Keratinocyte (primary cell): Measurements from ENCODE around the gene ATPAF2. TPM values are rescaled to one million over a fixed set of nuclear protein-coding genes. Genes with fewer than 3 reads are reported as not detected.

Source experiments
- DNase-seq: peaks from one replicate; pipeline ENCODE4 v3.0.0-alpha.2; 2011; ENCODE audit warnings: low read depth, missing footprints, low spot score
- FAIRE-seq: peaks from 2 replicates; lab custom pipeline; 2011; peaks lifted over from hg19 to GRCh38; lab: Jason Lieb, UNC
- H2AFZ ChIP-seq: 2 replicates; pipeline ENCODE4 v1.6.0; 2012; ENCODE audit warnings: low read length, control low read depth, inconsistent platforms; ENCODE audit not compliant: control insufficient read depth
- H3K27ac ChIP-seq: 2 replicates; pipeline ENCODE4 v1.5.1; 2011; ENCODE audit warnings: low read length; ENCODE audit not compliant: control insufficient read depth, insufficient read depth
- H3K27me3 ChIP-seq: 3 replicates; pipeline ENCODE4 v1.6.0; 2011; ENCODE audit warnings: low read length; ENCODE audit not compliant: control insufficient read depth, insufficient read depth; ENCODE audit errors: extremely low read depth
- H3K36me3 ChIP-seq, 2 experiments: 2 replicates in 1 of 2; 3 replicates in 1 of 2; pipeline ENCODE4 v1.5.1; 2011; ENCODE audit warnings: low read length in 2 of 2, mild to moderate bottlenecking in 1 of 2; ENCODE audit not compliant: control insufficient read depth in 2 of 2, insufficient read depth in 2 of 2; ENCODE audit errors: extremely low read depth in 1 of 2
- H3K4me1 ChIP-seq: 3 replicates; pipeline ENCODE4 v1.5.1; 2011; ENCODE audit warnings: low read length; ENCODE audit not compliant: control insufficient read depth, insufficient read depth; ENCODE audit errors: extremely low read depth
- H3K4me2 ChIP-seq: 3 replicates; pipeline ENCODE4 v1.6.0; 2011; ENCODE audit warnings: low read depth, low read length; ENCODE audit not compliant: control insufficient read depth, insufficient read depth; ENCODE audit errors: extremely low read depth
- H3K4me3 ChIP-seq, 3 experiments: fragments of 200-600 bp in 1 of 3; sonication (generic) in 1 of 3; 2 replicates in 2 of 3; 3 replicates in 1 of 3; pipeline ENCODE4 v1.5.1; 2011 to 2016; ENCODE audit warnings: low read length in 3 of 3, mild to moderate bottlenecking in 3 of 3, control low read depth in 2 of 3, inconsistent platforms in 1 of 3, low read depth in 1 of 3, mixed read lengths in 1 of 3, mixed run types in 1 of 3, moderate library complexity in 1 of 3; ENCODE audit not compliant: control insufficient read depth in 2 of 3, insufficient read depth in 2 of 3; ENCODE audit errors: extremely low read depth in 1 of 3
- H3K79me2 ChIP-seq: 2 replicates; pipeline ENCODE4 v1.6.0; 2012; ENCODE audit warnings: low read length; ENCODE audit not compliant: control insufficient read depth, insufficient read depth
- H3K9ac ChIP-seq: 3 replicates; pipeline ENCODE4 v1.6.0; 2011; ENCODE audit warnings: low read length; ENCODE audit not compliant: control insufficient read depth, insufficient read depth; ENCODE audit errors: extremely low read depth
- H3K9me1 ChIP-seq: 3 replicates; pipeline ENCODE4 v1.6.0; 2011; ENCODE audit warnings: low read length; ENCODE audit not compliant: control insufficient read depth, insufficient read depth; ENCODE audit errors: extremely low read depth
- H3K9me3 ChIP-seq: 2 replicates; pipeline ENCODE4 v1.5.1; 2012; ENCODE audit warnings: low read depth, low read length; ENCODE audit not compliant: control insufficient read depth
- H4K20me1 ChIP-seq: 3 replicates; pipeline ENCODE4 v1.6.0; 2011; ENCODE audit warnings: low read length; ENCODE audit not compliant: control insufficient read depth, insufficient read depth; ENCODE audit errors: extremely low read depth
- CTCF ChIP-seq, 3 experiments: IDR thresholded peaks in 1 of 3; conservative IDR thresholded peaks in 1 of 3; optimal IDR thresholded peaks in 1 of 3; 2 replicates in 2 of 3; 3 replicates in 1 of 3; pipeline versions ENCODE3 to v1.5.1; 2011; ENCODE audit warnings: low read length in 3 of 3, mild to moderate bottlenecking in 3 of 3, moderate library complexity in 2 of 3, control low read depth in 1 of 3, inconsistent platforms in 1 of 3; ENCODE audit not compliant: insufficient read depth in 2 of 3; ENCODE audit errors: extremely low read depth in 1 of 3
- EZH2 ChIP-seq: IDR thresholded peaks from one replicate; pipeline ENCODE4 v1.6.1; 2012; ENCODE audit warnings: inconsistent platforms, mild to moderate bottlenecking, low read length, moderate library complexity
- dilution Hi-C: fragments of 300-500 bp; cut with MboI; formaldehyde crosslinking; loops from one replicate; pipeline ENCODE4 v1.7.0; 2020; ENCODE audit warnings: low sequenced_read_pairs; ENCODE audit not compliant: extremely low pct_ligation_motif_present
- polyA plus RNA-seq, 5 experiments: library from polyadenylated mRNA; depleted of rRNA in 3 of 5; stranded (reverse) in 3 of 5; stranded (forward) in 1 of 5; unstranded in 1 of 5; fragments of >200 nt; gene quantifications; 1 replicate in 1 of 5; 2 replicates in 3 of 5; 3 replicates in 1 of 5; pipeline versions ENCODE4 v1.2.1 to v1.2.3, GENCODE V29; 2011 to 2012; ENCODE audit warnings: missing spikeins in 2 of 5, low read depth in 1 of 5, low replicate concordance in 1 of 5

Gene ATPAF2
- polyA plus RNA-seq, 1 donor (not counting 4 experiments of a cell fraction or from before 2014, with no cell fraction given), result 24.4 TPM

- Histone ChIP-seq H3K27ac (no peak overlapping the region), H3K9me3 (no peaks in the 10 kb centered on the region), H3K4me3 (no peak overlapping the region), H4K20me1 (no peaks in the 10 kb centered on the region), H3K4me1 (peaks cover 2% of the 10 kb centered on the region), H3K4me2 (no peak overlapping the region), H2AFZ (no peak overlapping the region), H3K9me1 (no peaks in the 10 kb centered on the region), H3K36me3 (no peaks in the 10 kb centered on the region), H3K27me3 (no peaks in the 10 kb centered on the region), H3K9ac (no peak overlapping the region), H3K79me2 (no peaks in the 10 kb centered on the region)
- DNase-seq (no peak), FAIRE-seq (no peak)
- dilution Hi-C loops, result no loop called here
- TF ChIP-seq EZH2 (no peak), CTCF (optimal IDR thresholded peaks at IDR 0.05 in 1 of 3, IDR thresholded peaks at IDR 0.05 in 1 of 3, conservative IDR thresholded peaks at IDR 0.05 in 1 of 3; ENCODE audit: extremely low read depth in 1 of 3, insufficient read depth in 2 of 3, low read length in 3 of 3) (no peak)
Measured at GRCh38 chr17:18076936-18077335, 38.0 kb upstream of the ATPAF2 start.

GRCh38 chr17:18074566-18075272, 35.8 kb upstream of the ATPAF2 start:
- no peak overlapping the region for H3K9ac ChIP-seq
- H3K27ac ChIP-seq, result no peak overlapping the region
- no peak overlapping the region for H3K4me3 ChIP-seq
- dilution Hi-C loops, result no loop called here
- H3K27me3 ChIP-seq, result no peaks in the 10 kb centered on the region
- H3K4me2 ChIP-seq, result no peak overlapping the region
- TF ChIP-seq EZH2 (no peak), CTCF (optimal IDR thresholded peaks at IDR 0.05 in 1 of 3, IDR thresholded peaks at IDR 0.05 in 1 of 3, conservative IDR thresholded peaks at IDR 0.05 in 1 of 3; ENCODE audit: extremely low read depth in 1 of 3, insufficient read depth in 2 of 3, low read length in 3 of 3) (no peak)
- H2AFZ ChIP-seq, result no peak overlapping the region
- FAIRE-seq, result no peak
- no peaks in the 10 kb centered on the region for H3K79me2 ChIP-seq
- peaks cover 6% of the 10 kb centered on the region for H3K4me1 ChIP-seq
- no peaks in the 10 kb centered on the region for H3K9me1 ChIP-seq
- no peaks in the 10 kb centered on the region for H4K20me1 ChIP-seq
- H3K36me3 ChIP-seq, result no peaks in the 10 kb centered on the region
- no peaks in the 10 kb centered on the region for H3K9me3 ChIP-seq
- no peak for DNase-seq
